VCaP (cell line): ENCODE measurements around the gene PUM2.
"Not testable (repeated sequence)": the region's sequence is repeated elsewhere in the genome, so short reads cannot be mapped to it uniquely, and the experiment has no call there.

Experiments used
- H3K27ac ChIP-seq: fragments of 450-650 bp; 2 replicates; pipeline ENCODE4 v1.5.1; 2017
- CTCF ChIP-seq: fragments of 450-650 bp; conservative IDR thresholded peaks from 2 replicates; pipeline ENCODE4 v1.5.1; 2017; ENCODE audit warnings: mild to moderate bottlenecking, moderate library complexity

The PUM2 gene

DNA sequence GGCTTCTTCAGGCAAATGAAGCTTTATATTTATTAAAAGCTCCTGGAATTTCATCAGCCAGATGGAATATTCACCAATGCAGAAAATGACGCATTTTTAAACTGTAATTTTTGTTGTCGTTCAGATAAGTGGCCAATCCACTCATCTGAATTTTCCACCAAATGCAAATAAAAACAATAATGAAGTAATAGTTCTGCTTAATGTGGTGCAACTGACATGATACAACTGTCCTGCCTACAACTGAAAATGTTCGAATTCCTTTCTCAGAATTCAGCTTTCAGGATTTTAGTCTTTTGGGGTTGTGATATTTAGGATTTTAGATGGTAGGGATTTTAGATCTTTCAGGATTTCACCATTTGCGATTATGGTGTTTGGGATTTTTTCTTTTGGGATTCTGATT is 27.1 kb upstream of the PUM2 start:
- H3K27ac ChIP-seq: no peak overlapping the region
- no peak for TF ChIP-seq CTCF

GRCh38 chr2:20374982-20375381 is 24.3 kb upstream of the PUM2 start:
- not testable (repeated sequence) for H3K27ac ChIP-seq

DNA sequence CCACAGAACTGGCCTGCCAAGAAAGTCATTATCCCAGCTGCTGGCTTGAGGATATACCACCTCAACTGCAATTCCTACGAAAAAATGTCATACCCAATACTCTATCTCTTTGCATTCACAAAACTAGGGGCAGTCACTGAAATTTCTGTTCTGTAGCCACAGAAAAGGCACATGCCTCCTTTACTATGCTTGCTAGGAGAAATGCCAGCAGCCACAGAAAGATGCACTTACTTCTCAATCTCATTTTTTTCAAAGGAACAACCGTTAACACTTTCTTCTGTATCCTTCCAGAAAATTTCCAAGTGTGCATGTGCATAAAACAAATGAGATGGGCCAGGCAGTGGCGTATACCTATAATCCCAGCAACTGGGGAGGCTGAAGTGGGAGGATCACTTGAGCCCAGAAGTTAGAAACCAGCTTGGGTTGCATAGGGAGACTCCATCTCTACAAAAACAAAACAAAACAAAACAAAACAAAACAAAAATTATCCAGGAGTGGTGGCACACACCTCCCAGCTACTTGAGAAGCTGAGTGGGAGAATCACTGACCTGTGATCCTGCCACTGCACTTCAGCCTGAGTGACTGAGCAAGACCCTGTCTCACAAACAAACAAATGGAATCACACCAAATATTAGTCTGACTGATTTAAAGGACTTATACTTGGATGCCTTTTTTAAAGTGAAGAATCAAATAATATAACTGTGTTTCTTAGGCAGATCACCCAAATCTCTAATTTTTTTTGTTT is 22.4 kb upstream of the PUM2 start:
- TF ChIP-seq CTCF: no peak

DNA sequence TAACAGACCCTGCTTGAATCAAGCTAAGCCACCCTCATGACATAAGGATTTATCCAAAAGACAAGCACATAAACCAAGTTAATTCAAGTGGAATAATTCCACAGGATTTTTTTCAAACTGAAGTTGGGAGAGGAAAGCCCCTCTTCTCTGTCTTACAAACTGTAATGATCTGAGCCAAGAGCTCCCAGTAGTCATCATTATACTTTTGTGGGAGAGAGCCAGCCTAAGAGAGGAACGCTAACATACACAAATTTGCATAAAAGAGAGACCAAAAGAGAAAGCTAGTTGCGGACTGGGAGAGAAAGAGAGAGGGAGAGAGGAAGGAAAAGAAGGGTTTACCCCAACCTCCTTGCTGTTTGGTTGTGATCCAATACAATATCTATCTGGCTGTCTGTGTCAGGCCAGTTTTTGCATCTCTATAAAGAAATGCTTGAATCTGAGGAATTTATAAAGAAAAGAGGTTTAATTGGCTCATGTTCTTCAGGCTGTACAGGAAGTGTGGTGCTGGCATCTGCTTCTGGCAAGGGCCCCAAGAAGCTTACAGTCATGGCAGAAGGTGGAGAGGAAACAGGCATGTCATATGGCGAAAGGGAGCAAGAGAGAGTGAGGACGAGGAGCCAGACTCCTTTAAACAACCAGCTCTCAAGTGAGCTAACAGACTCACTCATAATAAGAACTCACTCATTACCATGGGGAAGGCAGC is 20.8 kb upstream of the PUM2 start:
- no peak for TF ChIP-seq CTCF
- no peak overlapping the region for H3K27ac ChIP-seq

More for the DNA sequence above, 22.4 kb upstream of the PUM2 start:
- no peak overlapping the region for H3K27ac ChIP-seq

- no peak for TF ChIP-seq CTCF
- no peak overlapping the region for H3K27ac ChIP-seq
Measured at GRCh38 chr2:20370191-20370590, 19.5 kb upstream of the PUM2 start.

GRCh38 chr2:20369366-20369765 is 18.7 kb upstream of the PUM2 start:
- H3K27ac ChIP-seq: no peak overlapping the region
- TF ChIP-seq CTCF: no peak

DNA sequence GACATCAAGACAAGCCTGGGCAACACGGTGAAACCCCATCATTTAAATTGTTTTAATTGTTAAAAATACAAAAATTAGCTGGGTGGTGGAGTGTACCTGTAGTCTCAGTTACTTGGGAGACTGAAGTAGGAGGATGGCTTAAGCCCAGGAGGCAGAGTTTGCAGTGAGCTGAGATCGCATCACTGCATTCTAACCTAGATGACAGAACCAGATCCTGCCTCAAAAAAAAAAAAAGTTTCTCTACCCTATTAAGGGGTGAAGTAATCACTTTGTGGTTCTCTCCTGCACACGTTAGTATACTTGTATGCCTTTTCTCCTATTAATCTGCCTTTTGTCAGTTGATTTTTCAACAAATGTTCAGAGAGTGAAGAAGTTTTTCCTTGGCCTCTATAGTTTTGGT is 18.1 kb upstream of the PUM2 start:
- H3K27ac ChIP-seq: no peak overlapping the region
- TF ChIP-seq CTCF: no peak

DNA sequence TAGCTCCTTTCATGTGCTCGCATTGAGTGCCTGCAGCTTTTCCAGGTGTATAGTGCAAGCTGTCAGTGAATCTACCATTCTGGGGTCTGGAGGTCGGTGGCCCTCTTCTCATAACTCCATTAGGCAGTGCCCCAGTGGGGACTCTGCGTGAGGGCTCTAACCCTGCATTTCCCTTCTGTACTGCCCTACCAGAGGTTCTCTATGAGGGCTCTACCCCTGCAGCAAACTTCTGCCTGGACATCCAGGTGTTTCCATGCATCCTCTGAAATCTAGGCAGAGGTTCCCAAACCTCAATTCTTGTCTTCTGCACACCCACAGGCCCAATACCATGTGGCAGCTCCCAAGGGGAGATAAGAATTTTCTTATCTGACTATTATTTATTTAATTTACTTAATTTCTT is 17.3 kb upstream of the PUM2 start:
- not testable (repeated sequence) for H3K27ac ChIP-seq
